Medulla oblongata (tissue), 1 donor: ENCODE results near the gene CDON.
A peak's percentile ranks its signal among the peaks of the same experiment; 100 is the strongest.

Experiments used
- DNase-seq: peaks from one replicate; pipeline ENCODE4 v3.0.0-alpha.2; 2015; ENCODE audit errors: extremely low spot score

Gene CDON

GRCh38 chr11:125944350-125945010 is 118.2 kb downstream of the CDON start:
- no peak for DNase-seq

DNA sequence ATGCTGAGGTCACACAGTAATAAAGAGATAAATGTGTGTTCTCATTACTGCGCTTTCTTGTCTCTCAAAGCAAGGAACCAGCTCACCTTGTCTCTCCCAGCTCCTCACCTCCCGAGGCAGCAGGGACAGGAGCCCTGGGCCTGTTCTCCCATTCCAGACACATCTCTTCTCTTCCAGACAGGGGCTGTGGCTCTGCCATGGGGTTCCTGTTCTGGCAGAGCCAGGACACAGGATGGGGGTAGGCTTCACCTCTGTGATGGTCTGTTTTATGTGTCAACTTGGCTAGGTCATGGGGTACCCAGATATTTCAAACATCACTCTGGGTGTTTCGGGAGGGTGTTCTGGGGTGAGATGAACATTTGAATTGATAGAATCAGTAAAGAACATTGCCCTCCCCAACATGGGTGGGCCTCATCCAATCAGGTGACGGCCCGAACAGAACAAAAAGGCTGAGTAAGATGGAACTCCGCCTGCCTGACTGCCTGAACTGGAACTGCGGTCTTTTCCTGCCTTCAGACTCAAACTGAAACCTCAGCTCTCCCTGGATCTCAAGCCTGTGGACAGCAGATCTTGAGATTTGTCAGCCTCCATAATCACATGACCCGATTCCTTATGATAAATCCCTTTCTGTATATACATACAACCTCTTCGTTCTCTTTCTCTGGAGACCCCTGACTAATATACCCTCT is 118.9 kb downstream of the CDON start:
- no peak for DNase-seq

DNA sequence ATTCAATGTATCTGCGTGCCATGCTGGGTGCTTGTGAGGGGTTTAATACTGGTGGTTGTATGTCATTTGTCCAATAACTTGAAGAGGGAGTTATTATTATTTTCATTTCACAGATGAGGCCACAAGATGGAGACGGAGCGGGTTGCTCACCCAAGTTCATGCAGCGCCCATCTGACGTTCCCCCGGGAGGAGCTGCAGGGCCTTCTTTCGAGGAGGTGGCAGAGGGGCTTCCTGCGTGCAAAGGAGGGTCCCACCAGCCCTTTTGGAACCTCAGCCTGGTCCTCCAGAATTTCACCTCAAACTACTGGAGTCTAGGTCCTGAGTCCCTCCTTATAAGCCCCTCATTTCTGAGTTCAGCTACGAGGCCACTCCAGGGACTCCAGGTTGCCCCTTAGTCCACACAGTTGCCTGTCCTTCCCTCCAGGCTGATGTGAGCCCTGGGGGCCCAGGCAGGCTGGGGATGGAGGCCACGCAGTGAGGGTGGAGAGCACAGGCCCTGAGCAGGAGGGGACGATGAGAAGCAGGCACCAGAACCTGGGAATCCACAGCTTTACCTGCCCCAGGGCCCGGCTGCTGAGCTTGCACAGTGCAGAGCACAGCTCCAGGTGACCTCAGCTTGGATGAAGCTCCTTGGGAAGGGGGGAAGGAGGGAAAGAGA is 119.8 kb downstream of the CDON start:
- no peak for DNase-seq

GRCh38 chr11:125941619-125942611 is 120.8 kb downstream of the CDON start:
- peak; percentile 27 for DNase-seq

DNA sequence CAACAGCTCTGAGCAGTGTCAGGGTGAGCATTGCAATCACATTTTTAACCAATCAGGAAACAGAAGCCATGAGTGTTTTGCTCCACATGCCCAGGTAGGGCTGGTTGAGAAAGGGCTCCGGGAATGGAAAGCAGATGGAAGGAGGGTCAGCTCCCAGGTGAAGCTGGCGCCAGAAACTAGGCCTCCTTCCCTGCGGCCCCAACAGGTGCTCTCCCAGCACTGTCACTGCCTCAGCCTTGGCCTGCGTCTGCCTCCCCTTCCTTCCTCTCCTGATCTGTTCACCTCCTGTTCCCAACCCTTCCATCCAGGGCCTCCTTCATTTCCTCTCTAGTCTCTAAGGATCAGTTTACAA is 121.4 kb downstream of the CDON start:
- DNase-seq: no peak

- no peak for DNase-seq
These were observed 122.5 kb downstream of the CDON start for GRCh38 chr11:125940145-125940544.

GRCh38 chr11:125939081-125939521 is 123.6 kb downstream of the CDON start:
- DNase-seq: no peak

GRCh38 chr11:125938418-125938817 is 124.2 kb downstream of the CDON start:
- DNase-seq: no peak

- no peak for DNase-seq
These were observed 127.0 kb downstream of the CDON start for GRCh38 chr11:125935618-125936199.

- no peak for DNase-seq
These were observed 127.6 kb downstream of the CDON start for GRCh38 chr11:125935056-125935455.

DNA sequence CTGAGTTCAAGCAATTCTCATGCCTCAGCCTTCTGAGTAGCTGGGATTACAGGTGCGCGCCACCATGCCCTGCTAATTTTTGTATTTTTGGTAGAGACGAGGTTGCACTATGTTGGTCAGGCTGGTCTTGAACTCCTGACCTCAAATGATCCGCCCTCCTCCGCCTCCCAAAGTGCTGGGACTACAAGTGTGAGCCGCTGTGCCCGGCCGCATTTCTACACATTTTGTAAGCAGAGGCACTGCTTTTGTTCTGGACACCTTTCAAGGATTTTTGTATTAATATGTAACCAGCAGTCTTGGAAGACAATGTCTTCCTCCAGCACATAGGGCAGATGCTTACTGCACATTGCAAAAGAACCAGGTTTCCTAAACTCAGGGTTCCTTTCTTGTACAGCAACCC is 128.2 kb downstream of the CDON start:
- DNase-seq: no peak

DNA sequence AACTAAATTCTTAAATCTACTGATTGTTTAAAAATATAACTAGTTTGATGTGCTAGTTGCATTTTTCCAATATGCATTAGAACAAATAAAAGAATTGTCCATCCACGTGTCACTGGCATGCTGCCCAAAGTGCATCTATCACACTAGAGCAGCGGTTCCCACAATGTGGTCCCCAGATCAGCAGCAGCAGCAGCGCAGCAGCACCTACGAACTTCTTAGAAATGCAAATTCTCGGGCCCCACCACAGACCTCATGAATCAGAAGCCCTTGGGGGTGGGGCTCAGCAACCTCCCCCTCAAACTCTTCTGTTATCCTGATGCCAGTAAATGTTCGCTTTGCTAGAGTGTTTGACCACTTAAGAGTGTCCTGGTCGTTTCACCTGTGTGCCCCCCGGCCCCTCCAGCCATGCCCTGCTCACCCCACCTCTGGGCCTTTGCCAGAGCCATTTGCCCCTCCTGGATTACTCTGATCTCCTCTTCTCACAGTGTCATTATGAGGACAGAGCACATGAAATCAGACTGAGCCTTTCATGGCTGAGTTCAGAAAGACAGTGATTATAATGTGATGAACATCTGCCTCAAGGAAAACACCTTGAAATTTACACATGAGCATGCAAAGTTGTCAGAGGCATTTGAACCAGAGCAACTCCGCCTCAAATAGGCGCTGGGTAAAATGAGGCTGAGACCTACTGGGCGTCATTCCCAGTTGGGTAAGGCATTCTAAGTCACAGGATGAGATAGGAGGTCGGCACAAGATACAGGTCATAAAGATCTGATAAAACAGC is 129.4 kb downstream of the CDON start:
- no peak for DNase-seq

- DNase-seq: no peak
These were observed 130.4 kb downstream of the CDON start for GRCh38 chr11:125932301-125932700.

DNA sequence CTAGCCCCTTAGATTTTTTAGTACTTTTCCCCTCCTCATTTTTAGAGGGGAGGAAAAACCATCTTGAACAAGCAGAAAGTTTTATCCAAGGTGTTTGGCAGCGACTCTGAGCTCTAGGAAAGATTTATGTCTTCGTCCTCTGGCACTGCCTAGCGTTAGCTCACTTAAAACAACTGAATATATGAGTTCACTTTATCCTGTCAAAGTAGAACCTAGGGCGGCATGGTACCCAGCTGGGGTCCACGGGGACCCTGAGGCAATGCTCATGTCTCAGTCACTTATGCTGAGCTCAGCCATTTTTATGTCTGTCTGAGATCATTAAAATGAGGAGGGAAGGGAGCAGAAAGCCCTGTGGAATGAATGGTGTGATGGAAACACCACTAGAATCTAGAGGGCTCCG is 131.0 kb downstream of the CDON start:
- no peak for DNase-seq

GRCh38 chr11:125931116-125931515 is 131.6 kb downstream of the CDON start:
- DNase-seq: no peak

- DNase-seq: no peak
These were observed 132.6 kb downstream of the CDON start for GRCh38 chr11:125930076-125930450.

GRCh38 chr11:125929445-125930075 is 133.1 kb downstream of the CDON start:
- peak; percentile 53 for DNase-seq

DNA sequence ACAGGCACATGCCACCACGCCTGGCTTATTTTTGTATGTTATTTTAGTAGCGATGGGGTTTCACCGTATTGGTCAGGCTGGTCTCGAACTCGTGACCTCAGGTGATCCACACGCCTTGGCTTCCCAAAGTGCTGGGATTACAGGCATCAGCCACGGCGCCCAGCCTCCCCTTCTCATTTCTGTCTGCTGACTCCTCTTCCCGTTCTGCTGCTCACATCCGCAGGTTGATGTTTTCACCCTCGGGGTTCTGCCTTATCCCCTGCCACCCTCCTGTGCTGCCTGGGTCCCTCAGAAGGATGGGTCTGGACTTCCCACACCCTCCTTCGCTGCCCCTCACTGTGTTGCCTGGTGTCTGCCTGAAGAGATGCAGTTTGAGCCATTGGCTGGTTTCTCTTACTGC is 136.0 kb downstream of the CDON start:
- no peak for DNase-seq

DNA sequence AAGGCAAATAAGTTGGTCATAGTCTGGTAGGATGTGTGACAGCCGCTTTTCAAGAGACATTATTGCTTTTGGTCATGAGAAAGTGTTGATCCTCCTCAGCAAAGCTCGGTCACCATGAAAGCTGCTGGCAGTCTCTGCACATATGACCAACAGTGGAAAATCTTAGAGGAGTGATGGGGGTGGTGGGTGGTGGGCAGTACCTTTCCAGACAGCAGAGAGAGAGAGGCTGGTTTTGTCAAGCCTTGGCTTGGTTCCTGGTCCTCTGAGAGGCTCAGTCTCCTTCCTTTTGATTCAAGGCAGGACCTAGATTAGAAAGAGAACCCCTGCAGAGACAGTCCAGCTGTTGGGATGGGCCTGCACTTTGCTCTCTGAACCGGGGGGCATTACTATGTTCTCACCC is 136.9 kb downstream of the CDON start:
- DNase-seq: no peak

DNA sequence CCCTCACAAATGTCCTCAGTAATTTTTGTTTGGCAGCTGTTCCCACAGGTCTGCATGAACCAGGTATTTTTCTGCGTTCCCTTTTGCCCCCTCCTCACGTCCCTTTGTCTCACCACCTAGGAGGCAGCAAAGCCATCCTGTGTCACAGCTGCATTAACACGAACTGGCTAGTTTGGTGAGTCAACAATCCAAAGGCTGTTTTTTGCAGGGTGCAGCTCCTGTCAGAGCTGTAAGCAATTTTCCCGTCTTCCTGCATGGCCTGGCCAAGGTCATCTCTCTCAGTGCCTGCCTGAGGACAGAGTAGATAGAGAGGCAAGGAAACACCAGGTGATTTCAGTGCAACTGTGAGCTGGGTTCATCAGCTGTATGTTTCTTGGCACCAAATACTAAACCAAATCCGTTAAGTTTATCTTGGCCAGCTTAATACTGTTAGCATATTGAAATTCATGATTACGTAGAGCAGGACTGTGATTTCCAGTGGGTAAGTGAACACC is 137.4 kb downstream of the CDON start:
- DNase-seq: no peak
